PC-9 (cell line): ENCODE results near the gene SERPINI2. TPM values are rescaled to one million over a fixed set of nuclear protein-coding genes. Genes with fewer than 3 reads are reported as not detected.

Experiments
- BruUV-seq: library from RNA; stranded (reverse); fragments of 400-500 nt; replicated peaks from 2 replicates; lab custom pipeline; 2021; lab: Mats Ljungman, UMichigan
- CTCF ChIA-PET: fragments of 300-600 bp; sonication (Branson Sonifier 250); formaldehyde crosslinking; loops from one replicate; lab custom pipeline; 2022; ENCODE audit warnings: antibody characterized with exemption; lab: Charles Lee
- POLR2A ChIA-PET: fragments of 300-600 bp; sonication (Branson Sonifier 250); formaldehyde crosslinking; loops from one replicate; lab custom pipeline; 2022; ENCODE audit warnings: antibody characterized with exemption; ENCODE audit not compliant: unreplicated experiment; lab: Charles Lee
- DNase-seq, 2 experiments: peaks; one replicate each; pipeline versions ENCODE4 v3.0.0 to v3.0.0-alpha.2; 2015 to 2022; ENCODE audit warnings: mixed read lengths in 1 of 2
- H2AFZ ChIP-seq: fragments of 200-600 bp; sonication (generic); 2 replicates; pipeline ENCODE4 v1.8.1; 2017; ENCODE audit warnings: antibody characterized with exemption
- H3F3A ChIP-seq: fragments of 200-600 bp; sonication (generic); 2 replicates; pipeline ENCODE4 v1.8.1; 2017; ENCODE audit warnings: antibody characterized with exemption, mild to moderate bottlenecking, low read depth; ENCODE audit not compliant: insufficient read depth
- H3K27ac ChIP-seq: fragments of 200-600 bp; sonication (generic); 2 replicates; pipeline ENCODE4 v1.6.1; 2016; ENCODE audit warnings: mixed run types
- H3K27me3 ChIP-seq: fragments of 200-600 bp; sonication (generic); 2 replicates; pipeline ENCODE4 v1.6.1; 2016; ENCODE audit warnings: low read depth, mixed run types; ENCODE audit not compliant: insufficient read depth
- H3K36me3 ChIP-seq: fragments of 200-600 bp; sonication (generic); 2 replicates; pipeline ENCODE4 v1.6.1; 2016; ENCODE audit warnings: low read depth, mixed run types
- H3K4me1 ChIP-seq: fragments of 200-600 bp; sonication (generic); replicated peaks from 2 replicates; pipeline ENCODE4 v1.6.1; 2016; ENCODE audit warnings: mixed run types; ENCODE audit not compliant: insufficient read depth
- H3K4me2 ChIP-seq: fragments of 200-600 bp; sonication (generic); 2 replicates; pipeline ENCODE4 v1.6.1; 2017; ENCODE audit warnings: mixed run types
- H3K4me3 ChIP-seq: fragments of 200-600 bp; sonication (generic); 2 replicates; pipeline ENCODE4 v1.6.1; 2016; ENCODE audit warnings: mixed run types
- H3K79me2 ChIP-seq: fragments of 200-600 bp; sonication (generic); 2 replicates; pipeline ENCODE4 v1.6.1; 2017; ENCODE audit warnings: low read depth, mixed run types
- H3K9me2 ChIP-seq: fragments of 200-600 bp; sonication (generic); 2 replicates; pipeline ENCODE4 v1.8.1; 2017; ENCODE audit warnings: mild to moderate bottlenecking; ENCODE audit not compliant: insufficient read depth
- H3K9me3 ChIP-seq: fragments of 200-600 bp; sonication (generic); 2 replicates; pipeline ENCODE4 v1.8.1; 2016; ENCODE audit warnings: low read depth; ENCODE audit not compliant: insufficient read depth
- H4K20me1 ChIP-seq: fragments of 200-600 bp; sonication (generic); 2 replicates; pipeline ENCODE4 v1.8.1; 2017; ENCODE audit not compliant: insufficient read depth
- EZH2 ChIP-seq: fragments of 200-600 bp; sonication (generic); IDR thresholded peaks from 2 replicates; pipeline ENCODE4 v1.8.0; 2017; ENCODE audit warnings: antibody characterized with exemption, low read depth
- intact Hi-C: fragments of 100-400 bp; cut with micrococcal nuclease; formaldehyde crosslinking; loops from one replicate; pipeline ENCODE4 v1.10.0; 2022; ENCODE audit not compliant: unreplicated experiment
- total RNA-seq: library from RNA; stranded (reverse); gene quantifications from 2 replicates; pipeline ENCODE4 v1.2.3, GENCODE V29; 2021
- TF ChIP-seq, protein P1 (sequence below): fragments of 200-600 bp; sonication (generic); conservative IDR thresholded peaks from 2 replicates; pipeline ENCODE4 v1.6.1; 2017; ENCODE audit warnings: mixed run types, antibody characterized with exemption, mild to moderate bottlenecking, moderate library complexity

SERPINI2 gene
- total RNA-seq, 1 experiment from 2014 or later = not detected

- Histone ChIP-seq H2AFZ (no peak overlapping the region), H3K27ac (no peak overlapping the region), H3K27me3 (no peaks in the 10 kb centered on the region), H3F3A (no peaks in the 10 kb centered on the region), H3K9me3 (no peaks in the 10 kb centered on the region), H3K36me3 (no peaks in the 10 kb centered on the region), H3K4me2 (no peak overlapping the region), H3K79me2 (no peaks in the 10 kb centered on the region), H3K9me2 (no peaks in the 10 kb centered on the region), H4K20me1 (no peaks in the 10 kb centered on the region), H3K4me1 (no peaks in the 10 kb centered on the region), H3K4me3 (no peak overlapping the region)
- intact Hi-C loops = no loop called here
- ChIA-PET POLR2A (no interaction called here), CTCF (no interaction called here)
- DNase-seq = no peak
- TF ChIP-seq, protein P1, sequence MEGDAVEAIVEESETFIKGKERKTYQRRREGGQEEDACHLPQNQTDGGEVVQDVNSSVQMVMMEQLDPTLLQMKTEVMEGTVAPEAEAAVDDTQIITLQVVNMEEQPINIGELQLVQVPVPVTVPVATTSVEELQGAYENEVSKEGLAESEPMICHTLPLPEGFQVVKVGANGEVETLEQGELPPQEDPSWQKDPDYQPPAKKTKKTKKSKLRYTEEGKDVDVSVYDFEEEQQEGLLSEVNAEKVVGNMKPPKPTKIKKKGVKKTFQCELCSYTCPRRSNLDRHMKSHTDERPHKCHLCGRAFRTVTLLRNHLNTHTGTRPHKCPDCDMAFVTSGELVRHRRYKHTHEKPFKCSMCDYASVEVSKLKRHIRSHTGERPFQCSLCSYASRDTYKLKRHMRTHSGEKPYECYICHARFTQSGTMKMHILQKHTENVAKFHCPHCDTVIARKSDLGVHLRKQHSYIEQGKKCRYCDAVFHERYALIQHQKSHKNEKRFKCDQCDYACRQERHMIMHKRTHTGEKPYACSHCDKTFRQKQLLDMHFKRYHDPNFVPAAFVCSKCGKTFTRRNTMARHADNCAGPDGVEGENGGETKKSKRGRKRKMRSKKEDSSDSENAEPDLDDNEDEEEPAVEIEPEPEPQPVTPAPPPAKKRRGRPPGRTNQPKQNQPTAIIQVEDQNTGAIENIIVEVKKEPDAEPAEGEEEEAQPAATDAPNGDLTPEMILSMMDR = no peak
- TF ChIP-seq EZH2 = no peak
- no TSS peak for BruUV-seq
Measured at GRCh38 chr3:167467848-167468611, 5.8 kb downstream of the SERPINI2 start.

- H3K4me2 ChIP-seq = no peak overlapping the region
- POLR2A ChIA-PET = no interaction called here
- H3K79me2 ChIP-seq = no peaks in the 10 kb centered on the region
Measured at GRCh38 chr3:167466966-167467365, 6.9 kb downstream of the SERPINI2 start.

GRCh38 chr3:167456157-167456799 is 17.6 kb downstream of the SERPINI2 start:
- H3K27ac ChIP-seq = no peak overlapping the region
- no peak overlapping the region for H2AFZ ChIP-seq
- TF ChIP-seq, protein P1 = no peak
- ChIA-PET CTCF (no interaction called here), POLR2A (no interaction called here)
- intact Hi-C loops = no loop called here
- no peaks in the 10 kb centered on the region for H3K9me3 ChIP-seq
- H3K79me2 ChIP-seq = no peaks in the 10 kb centered on the region
- no peaks in the 10 kb centered on the region for H3F3A ChIP-seq
- no peaks in the 10 kb centered on the region for H3K4me1 ChIP-seq
- no peak overlapping the region for H3K4me2 ChIP-seq
- no peaks in the 10 kb centered on the region for H3K27me3 ChIP-seq
- H3K4me3 ChIP-seq = no peak overlapping the region
- no peaks in the 10 kb centered on the region for H3K36me3 ChIP-seq
- BruUV-seq = no TSS peak
- no peaks in the 10 kb centered on the region for H3K9me2 ChIP-seq
- no peak for DNase-seq
- H4K20me1 ChIP-seq = no peaks in the 10 kb centered on the region

More at GRCh38 chr3:167466966-167467365, 6.9 kb downstream of the SERPINI2 start:
- no peak for DNase-seq
- no peaks in the 10 kb centered on the region for H3K9me2 ChIP-seq
- no peak overlapping the region for H3K4me3 ChIP-seq
- intact Hi-C loops = no loop called here
- H3F3A ChIP-seq = no peaks in the 10 kb centered on the region
- CTCF ChIA-PET = no interaction called here
- no peak for TF ChIP-seq EZH2
- TF ChIP-seq, protein P1 = no peak
- H3K4me1 ChIP-seq = no peaks in the 10 kb centered on the region
- H3K27ac ChIP-seq = no peak overlapping the region
- H3K27me3 ChIP-seq = no peaks in the 10 kb centered on the region
- no peaks in the 10 kb centered on the region for H3K36me3 ChIP-seq
- BruUV-seq = no TSS peak
- no peaks in the 10 kb centered on the region for H4K20me1 ChIP-seq
- no peaks in the 10 kb centered on the region for H3K9me3 ChIP-seq
- H2AFZ ChIP-seq = no peak overlapping the region
